HFF-Myc (cell line): Measurements from ENCODE around the gene ZBTB38.
A peak's percentile ranks its signal among the peaks of the same experiment; 100 is the strongest.

ENCODE experiments used
- DNase-seq: peaks from one replicate; pipeline ENCODE4 v3.0.0-alpha.2; 2011; ENCODE audit warnings: low read depth; ENCODE audit errors: extremely low read depth
- H3K4me3 ChIP-seq: replicated peaks from 2 replicates; pipeline ENCODE4 v1.5.1; 2011; ENCODE audit warnings: low read depth, mild to moderate bottlenecking, control low read depth, low read length
- TF ChIP-seq, protein P1 (sequence below): IDR thresholded peaks from 2 replicates; pipeline ENCODE4 v1.5.1; 2012; ENCODE audit warnings: mild to moderate bottlenecking, low read depth, low read length, control low read depth; ENCODE audit errors: missing control alignments

ZBTB38 gene

GRCh38 chr3:141407047-141407446, 38.7 kb downstream of the ZBTB38 start:
- TF ChIP-seq, protein P1, sequence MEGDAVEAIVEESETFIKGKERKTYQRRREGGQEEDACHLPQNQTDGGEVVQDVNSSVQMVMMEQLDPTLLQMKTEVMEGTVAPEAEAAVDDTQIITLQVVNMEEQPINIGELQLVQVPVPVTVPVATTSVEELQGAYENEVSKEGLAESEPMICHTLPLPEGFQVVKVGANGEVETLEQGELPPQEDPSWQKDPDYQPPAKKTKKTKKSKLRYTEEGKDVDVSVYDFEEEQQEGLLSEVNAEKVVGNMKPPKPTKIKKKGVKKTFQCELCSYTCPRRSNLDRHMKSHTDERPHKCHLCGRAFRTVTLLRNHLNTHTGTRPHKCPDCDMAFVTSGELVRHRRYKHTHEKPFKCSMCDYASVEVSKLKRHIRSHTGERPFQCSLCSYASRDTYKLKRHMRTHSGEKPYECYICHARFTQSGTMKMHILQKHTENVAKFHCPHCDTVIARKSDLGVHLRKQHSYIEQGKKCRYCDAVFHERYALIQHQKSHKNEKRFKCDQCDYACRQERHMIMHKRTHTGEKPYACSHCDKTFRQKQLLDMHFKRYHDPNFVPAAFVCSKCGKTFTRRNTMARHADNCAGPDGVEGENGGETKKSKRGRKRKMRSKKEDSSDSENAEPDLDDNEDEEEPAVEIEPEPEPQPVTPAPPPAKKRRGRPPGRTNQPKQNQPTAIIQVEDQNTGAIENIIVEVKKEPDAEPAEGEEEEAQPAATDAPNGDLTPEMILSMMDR = no peak
- H3K4me3 ChIP-seq = no peak overlapping the region
- DNase-seq = peak; percentile 96

DNA sequence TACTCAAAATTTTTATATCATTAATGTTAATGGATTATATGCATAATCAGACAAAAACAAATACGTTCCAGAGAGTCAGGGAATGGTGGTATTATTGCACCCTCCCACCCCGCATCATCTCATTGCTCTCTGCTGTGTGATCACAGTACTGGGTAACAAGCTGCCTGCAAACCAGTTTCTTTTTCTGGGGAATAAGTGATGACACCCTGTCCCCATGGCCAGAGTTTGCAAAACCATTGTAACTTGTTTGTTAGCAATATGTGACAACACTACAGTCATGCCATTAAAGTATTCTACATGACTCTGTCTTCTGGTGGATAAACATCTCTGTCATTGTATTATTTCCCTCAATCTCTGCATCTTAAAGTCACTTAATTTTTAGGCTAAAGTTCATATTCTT, 39.5 kb downstream of the ZBTB38 start:
- DNase-seq = no peak
- TF ChIP-seq, protein P1 = no peak
- no peak overlapping the region for H3K4me3 ChIP-seq

DNA sequence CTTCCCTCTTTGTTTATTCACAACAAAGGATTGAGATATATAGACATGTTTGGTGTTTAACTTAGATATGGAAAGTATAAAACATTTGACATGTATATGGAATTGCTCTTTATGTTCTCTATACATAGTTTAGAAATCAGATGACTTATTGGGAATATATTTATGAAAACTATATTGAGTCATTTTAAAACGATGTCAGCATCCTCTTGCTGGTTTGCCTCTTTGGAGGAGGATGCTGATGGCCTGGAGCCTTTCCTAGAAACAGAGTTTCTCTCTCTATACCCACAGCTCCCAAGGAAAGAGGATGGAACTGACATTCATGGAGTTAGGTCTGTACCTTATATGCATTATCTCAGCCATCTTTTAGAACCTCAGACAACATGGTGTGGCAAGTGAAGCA, 40.3 kb downstream of the ZBTB38 start:
- H3K4me3 ChIP-seq = no peak overlapping the region
- DNase-seq = no peak

GRCh38 chr3:141409940-141410241, 41.6 kb downstream of the ZBTB38 start:
- DNase-seq = no peak
- H3K4me3 ChIP-seq = no peak overlapping the region
- TF ChIP-seq, protein P1 = no peak

More for the DNA sequence above, 40.3 kb downstream of the ZBTB38 start:
- TF ChIP-seq, protein P1 = no peak

DNA sequence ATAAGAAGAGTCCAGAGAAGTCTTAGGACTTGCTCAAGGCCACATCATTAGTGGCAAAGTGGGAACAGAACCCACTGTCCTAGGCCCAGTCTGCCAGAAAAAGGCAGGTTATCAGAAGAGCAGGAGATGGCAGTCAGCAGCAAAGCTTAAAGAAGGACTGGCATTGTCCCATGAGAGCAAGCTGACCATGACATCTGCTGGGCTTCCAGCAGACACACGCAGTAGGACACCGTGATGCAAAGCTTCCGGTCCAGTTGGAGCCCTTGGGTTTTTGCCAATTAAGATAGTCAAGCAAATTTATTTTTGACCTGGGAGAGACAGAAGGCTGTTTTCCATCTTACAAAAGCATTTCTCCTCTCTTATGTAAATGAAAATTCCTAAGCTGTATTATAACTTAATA, 42.1 kb downstream of the ZBTB38 start:
- TF ChIP-seq, protein P1 = no peak
- no peak overlapping the region for H3K4me3 ChIP-seq
- no peak for DNase-seq

DNA sequence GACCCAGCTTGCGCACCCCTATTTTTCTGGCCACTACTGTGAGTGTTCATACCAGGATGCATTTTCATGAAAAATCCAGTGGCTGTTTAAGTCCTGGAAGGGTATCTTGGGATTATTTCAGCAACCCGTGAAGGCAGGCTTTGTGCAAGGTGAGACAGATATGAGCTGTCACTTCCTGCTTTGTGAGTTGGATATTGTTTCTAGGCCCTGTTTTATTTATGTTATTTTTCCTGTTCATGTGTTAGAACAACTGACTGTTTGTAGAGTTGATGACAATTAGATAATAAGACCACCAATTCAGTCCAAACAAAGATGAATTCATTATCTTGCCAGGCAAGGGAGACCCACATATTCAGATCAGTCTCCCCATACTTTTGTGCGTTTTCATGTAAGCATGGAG, 42.5 kb downstream of the ZBTB38 start:
- H3K4me3 ChIP-seq = no peak overlapping the region
- TF ChIP-seq, protein P1 = no peak
- no peak for DNase-seq

GRCh38 chr3:141411251-141411771, 43.0 kb downstream of the ZBTB38 start:
- TF ChIP-seq, protein P1 = no peak
- no peak overlapping the region for H3K4me3 ChIP-seq
- no peak for DNase-seq
